ENCODE results near the gene ABCB1. TPM values are rescaled to one million over a fixed set of nuclear protein-coding genes. Genes with fewer than 3 reads are reported as not detected.
"Not testable (repeated sequence)": the region's sequence is repeated elsewhere in the genome, so short reads cannot be mapped to it uniquely, and the experiment has no call there.

The ABCB1 gene
- total and polyA plus RNA-seq, 2 of the 13 experiments (the other 11 are each of a cell fraction or from before 2014, with no cell fraction given) = 42.8 to 52.6 TPM

DNA sequence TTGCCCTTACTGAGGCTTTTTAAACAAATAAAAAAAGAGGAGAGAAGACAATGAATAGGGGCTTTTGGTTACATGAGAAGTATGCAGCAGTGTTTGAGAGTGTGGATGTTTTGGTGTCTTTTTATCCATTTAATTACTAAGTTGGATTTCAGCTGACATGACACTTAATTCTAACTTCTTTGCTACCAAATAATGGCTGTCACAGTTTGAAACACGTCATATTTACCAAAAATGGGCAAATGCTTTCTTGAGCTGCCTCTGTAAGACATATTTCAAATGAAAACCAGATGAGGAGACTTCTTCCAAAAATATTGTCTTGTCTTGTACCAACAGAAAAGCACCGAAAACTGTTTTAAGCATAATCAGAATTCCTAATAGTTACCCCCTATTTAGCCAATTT lies 129.2 kb downstream of the ABCB1 start:
- no peak overlapping the region for H2AFZ ChIP-seq (ENCODE audit: low read length)
- ATAC-seq (no peak), DNase-seq (ENCODE audit: low spot score) (no peak), FAIRE-seq (no peak)
- peak; percentile 75 to 88; a peak in 3 of 4 replicates for TF ChIP-seq MAFK (conservative IDR thresholded peaks at IDR 0.05 in 1 of 2, IDR thresholded peaks at IDR 0.05 in 1 of 2; ENCODE audit: low read length in 2 of 2)
- TF ChIP-seq AGO2 (optimal IDR thresholded peaks at IDR 0.05; ENCODE audit: low read depth, low read length) = peak; percentile 29
- TF ChIP-seq MAFF (IDR thresholded peaks at IDR 0.05; ENCODE audit: low read depth, low read length) = peak; percentile 79
- no peak for TF ChIP-seq FLYWCH1 (CRISPR knock-in tag; IDR thresholded peaks at IDR 0.05)
- H4K20me1 ChIP-seq (ENCODE audit: insufficient read depth, low read length) = no peaks in the 10 kb centered on the region
- H3K27me3 ChIP-seq (ENCODE audit: control insufficient read depth in 1 of 2, insufficient read depth in 2 of 2, low read length in 2 of 2) = no peaks in the 10 kb centered on the region; a peak in 1 of 5 replicates
- 95% methylated on average over 2 of the region's 2 CpGs for WGBS (ENCODE audit: low lambda C conversion rate)
- H3K79me2 ChIP-seq (ENCODE audit: insufficient read depth, low read length) = peaks cover 27% of the 10 kb centered on the region
- H3K4me2 ChIP-seq (ENCODE audit: low read depth, low read length) = no peak overlapping the region
- H3K9me3 ChIP-seq (ENCODE audit: low read length) = no peaks in the 10 kb centered on the region
- 0 out of 5 replicates have a peak, but pooled peaks cover 0 to 8% of the 10 kb centered on the region in 2 experiments for H3K36me3 ChIP-seq (replicated peaks in 1 of 2; ENCODE audit: control insufficient read depth in 1 of 2, insufficient read depth in 2 of 2, low read length in 2 of 2)
- CTCF ChIA-PET (ENCODE audit: low intra/inter-chr PET ratio, low total read pairs) = no interaction called here
- POLR2A ChIA-PET = interaction anchor here (1.3 kb wide), 1 partner anchor 8 kb away, joined by 5 read pairs; no protein-coding TSS in a partner anchor
- H3K9ac ChIP-seq (ENCODE audit: insufficient read depth, low read depth, low read length) = no peak overlapping the region
- intact Hi-C loops (cut with micrococcal nuclease; ENCODE audit: unreplicated experiment) (loop anchor here (10.0 kb wide), 2 partner anchors 123 to 127 kb away; partner anchors contain the start of gene CROT), in situ Hi-C loops (cut with HindIII; ENCODE audit: extremely low pct_ligation_motif_present, low pct_unique_long_range_greater_than_20kb) (no loop called here)
- H3K27ac ChIP-seq (ENCODE audit: extremely low read length, insufficient read depth, low read length) = no peak overlapping the region
- H3K4me3 ChIP-seq (replicated peaks in 1 of 3; ENCODE audit: insufficient read depth in 1 of 3, low read depth in 2 of 3, low read length in 3 of 3) = no peak overlapping the region
- H3K4me1 ChIP-seq (ENCODE audit: insufficient read depth, low read length) = peaks cover 39% of the 10 kb centered on the region
- BruUV-seq (replicated peaks) = no TSS peak

DNA sequence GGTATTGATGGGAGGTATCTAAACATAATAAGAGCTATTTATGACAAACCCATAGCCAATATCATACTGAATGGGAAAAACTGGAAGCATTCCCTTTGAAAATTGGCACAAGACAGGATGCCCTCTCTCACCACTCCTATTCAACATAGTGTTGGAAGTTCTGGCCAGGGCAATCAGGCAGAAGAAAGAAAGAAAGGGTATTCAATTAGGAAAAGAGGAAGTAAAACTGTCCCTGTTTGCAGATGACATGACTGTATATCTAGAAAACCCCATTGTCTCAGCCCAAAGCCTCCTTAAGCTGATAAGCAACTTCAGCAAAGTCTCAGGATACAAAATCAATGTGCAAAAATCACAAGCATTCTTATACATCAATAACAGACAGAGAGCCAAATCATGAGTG lies 131.5 kb downstream of the ABCB1 start:
- BruUV-seq (replicated peaks); FAIRE-seq: not testable (repeated sequence)

More for the DNA sequence above, 131.5 kb downstream of the ABCB1 start:
- POLR2A ChIA-PET; H3K36me3 ChIP-seq (replicated peaks in 1 of 2; ENCODE audit: control insufficient read depth in 1 of 2, insufficient read depth in 2 of 2, low read length in 2 of 2); H3K4me2 ChIP-seq (ENCODE audit: low read depth, low read length); H3K9me3 ChIP-seq (ENCODE audit: low read length); ATAC-seq; H3K4me3 ChIP-seq (replicated peaks in 1 of 3; ENCODE audit: insufficient read depth in 1 of 3, low read depth in 2 of 3, low read length in 3 of 3); H2AFZ ChIP-seq (ENCODE audit: low read length); H3K27ac ChIP-seq (ENCODE audit: extremely low read length, insufficient read depth, low read length); CTCF ChIA-PET (ENCODE audit: low intra/inter-chr PET ratio, low total read pairs); DNase-seq (ENCODE audit: low spot score); intact Hi-C loops (cut with micrococcal nuclease; ENCODE audit: unreplicated experiment); in situ Hi-C loops (cut with HindIII; ENCODE audit: extremely low pct_ligation_motif_present, low pct_unique_long_range_greater_than_20kb); H3K27me3 ChIP-seq (ENCODE audit: control insufficient read depth in 1 of 2, insufficient read depth in 2 of 2, low read length in 2 of 2); H3K9ac ChIP-seq (ENCODE audit: insufficient read depth, low read depth, low read length); H4K20me1 ChIP-seq (ENCODE audit: insufficient read depth, low read length): not testable (repeated sequence)
- peaks cover 45% of the 10 kb centered on the region for H3K4me1 ChIP-seq (ENCODE audit: insufficient read depth, low read length)
- peaks cover 16% of the 10 kb centered on the region for H3K79me2 ChIP-seq (ENCODE audit: insufficient read depth, low read length)
